Endodermal cell (in vitro differentiated cells): ENCODE data around the gene TMUB1. TPM values are rescaled to one million over a fixed set of nuclear protein-coding genes. Genes with fewer than 3 reads are reported as not detected.

Experiments
- DNase-seq: peaks from one replicate; pipeline ENCODE4 v3.0.0-alpha.2; 2017
- H3K27ac ChIP-seq: 2 replicates; pipeline ENCODE4 v1.5.1; 2013; ENCODE audit warnings: mild to moderate bottlenecking, low read depth, low read length, moderate library complexity
- H3K27me3 ChIP-seq: 2 replicates; pipeline ENCODE4 v1.6.1; 2013; ENCODE audit warnings: mild to moderate bottlenecking, low read length, moderate library complexity; ENCODE audit not compliant: insufficient read depth, control insufficient read depth, poor library complexity, severe bottlenecking
- H3K36me3 ChIP-seq: 2 replicates; pipeline ENCODE4 v1.7.0; 2013; ENCODE audit warnings: mild to moderate bottlenecking, low read length, moderate library complexity; ENCODE audit not compliant: control insufficient read depth, insufficient read depth
- H3K4me1 ChIP-seq: one replicate; pipeline ENCODE4 v1.7.0; 2013; ENCODE audit warnings: low read length; ENCODE audit not compliant: control insufficient read depth, insufficient read depth
- H3K4me3 ChIP-seq: 2 replicates; pipeline ENCODE4 v1.5.1; 2013; ENCODE audit warnings: mild to moderate bottlenecking, low read length, moderate library complexity
- H3K9ac ChIP-seq: 2 replicates; pipeline ENCODE4 v1.6.1; 2013; ENCODE audit warnings: mild to moderate bottlenecking, low read length, moderate library complexity; ENCODE audit not compliant: poor library complexity, severe bottlenecking; ENCODE audit errors: extremely low read depth
- H3K9me3 ChIP-seq: 2 replicates; pipeline ENCODE4 v1.6.1; 2013; ENCODE audit warnings: mild to moderate bottlenecking, low read length, moderate library complexity; ENCODE audit not compliant: control insufficient read depth
- H3K27ac Mint-ChIP-seq: 2 replicates; pipeline ENCODE4 v1.8.0; 2020; ENCODE audit warnings: mixed read lengths
- H3K27me3 Mint-ChIP-seq: 2 replicates; pipeline ENCODE4 v1.8.0; 2021; ENCODE audit warnings: mild to moderate bottlenecking, mixed read lengths; ENCODE audit not compliant: insufficient read depth
- H3K36me3 Mint-ChIP-seq: 2 replicates; pipeline ENCODE4 v1.8.0; 2020; ENCODE audit warnings: low read depth, mixed read lengths
- H3K4me1 Mint-ChIP-seq: 2 replicates; pipeline ENCODE4 v1.8.0; 2020; ENCODE audit warnings: mixed read lengths
- H3K4me3 Mint-ChIP-seq: 2 replicates; pipeline ENCODE4 v1.8.0; 2020; ENCODE audit warnings: mild to moderate bottlenecking, moderate library complexity, mixed read lengths
- H3K9me3 Mint-ChIP-seq: 2 replicates; pipeline ENCODE4 v1.8.0; 2020; ENCODE audit warnings: mild to moderate bottlenecking, mixed read lengths
- WGBS, 2 experiments: methylation state at CpG; one replicate each; pipeline versions ENCODE4 v1.1.5 to v1.1.7; 2013; ENCODE audit warnings: missing lambda C conversion rate in 2 of 2, mixed read lengths in 1 of 2; ENCODE audit not compliant: insufficient coverage in 1 of 2, insufficient read length in 1 of 2; 5-methylcytosine and 5-hydroxymethylcytosine counted together
- total RNA-seq, 2 donors: library from RNA; stranded (reverse); fragmentation: NEBNext Ultra II Directional in 1 of 2; extraction: Animal tissue kit (Norgen Biotek cat#: 25700) in 1 of 2; gene quantifications; 2 replicates in 1 of 2; 3 replicates in 1 of 2; pipeline ENCODE4 v1.2.1, GENCODE V29; 2021
- TF ChIP-seq, protein P1 (sequence below): fragments of 200-600 bp; sonication (generic); conservative IDR thresholded peaks from 2 replicates; pipeline ENCODE4 v1.5.0; 2021; ENCODE audit warnings: antibody characterized with exemption, mild to moderate bottlenecking

Gene TMUB1
- total RNA-seq, 2 donors from 2014 or later = 48.1 to 52.6 TPM

DNA sequence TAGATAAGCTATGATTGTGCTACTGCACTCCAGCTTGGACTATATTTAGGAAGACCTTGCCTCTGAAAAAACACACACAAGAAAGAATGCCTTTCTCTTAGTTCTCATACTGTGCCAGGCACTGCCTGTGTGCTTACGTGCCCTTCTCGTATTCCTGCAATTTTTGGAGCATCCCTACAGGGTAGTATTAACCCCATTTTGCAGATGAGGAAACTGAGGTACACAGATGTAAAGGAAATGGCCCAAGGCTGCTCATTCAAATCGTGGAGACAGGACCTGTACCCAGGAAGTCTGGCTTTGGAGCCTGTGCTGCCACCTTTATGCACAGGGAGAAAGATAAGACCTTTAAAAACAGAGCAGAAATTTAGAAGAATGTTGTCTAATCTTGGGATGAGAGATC, 19.7 kb upstream of the TMUB1 start:
- Histone ChIP-seq H3K27ac (no peak overlapping the region), H3K27me3 (no peaks in the 10 kb centered on the region), H3K4me3 (no peak overlapping the region), H3K36me3 (peaks cover 32% of the 10 kb centered on the region), H3K4me1 (no peaks in the 10 kb centered on the region), H3K9ac (no peak overlapping the region), H3K9me3 (no peaks in the 10 kb centered on the region)
- no peak for DNase-seq
- H3K4me1 Mint-ChIP-seq = peaks cover 12% of the 10 kb centered on the region
- no peaks in the 10 kb centered on the region for H3K9me3 Mint-ChIP-seq
- TF ChIP-seq, protein P1, sequence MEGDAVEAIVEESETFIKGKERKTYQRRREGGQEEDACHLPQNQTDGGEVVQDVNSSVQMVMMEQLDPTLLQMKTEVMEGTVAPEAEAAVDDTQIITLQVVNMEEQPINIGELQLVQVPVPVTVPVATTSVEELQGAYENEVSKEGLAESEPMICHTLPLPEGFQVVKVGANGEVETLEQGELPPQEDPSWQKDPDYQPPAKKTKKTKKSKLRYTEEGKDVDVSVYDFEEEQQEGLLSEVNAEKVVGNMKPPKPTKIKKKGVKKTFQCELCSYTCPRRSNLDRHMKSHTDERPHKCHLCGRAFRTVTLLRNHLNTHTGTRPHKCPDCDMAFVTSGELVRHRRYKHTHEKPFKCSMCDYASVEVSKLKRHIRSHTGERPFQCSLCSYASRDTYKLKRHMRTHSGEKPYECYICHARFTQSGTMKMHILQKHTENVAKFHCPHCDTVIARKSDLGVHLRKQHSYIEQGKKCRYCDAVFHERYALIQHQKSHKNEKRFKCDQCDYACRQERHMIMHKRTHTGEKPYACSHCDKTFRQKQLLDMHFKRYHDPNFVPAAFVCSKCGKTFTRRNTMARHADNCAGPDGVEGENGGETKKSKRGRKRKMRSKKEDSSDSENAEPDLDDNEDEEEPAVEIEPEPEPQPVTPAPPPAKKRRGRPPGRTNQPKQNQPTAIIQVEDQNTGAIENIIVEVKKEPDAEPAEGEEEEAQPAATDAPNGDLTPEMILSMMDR = no peak
- H3K27ac Mint-ChIP-seq = no peak overlapping the region
- H3K36me3 Mint-ChIP-seq = peaks cover 6% of the 10 kb centered on the region
- 89 to 95% methylated on average over 3 of the region's 3 CpGs for WGBS, 2 experiments
- H3K4me3 Mint-ChIP-seq = no peak overlapping the region
- no peaks in the 10 kb centered on the region for H3K27me3 Mint-ChIP-seq

DNA sequence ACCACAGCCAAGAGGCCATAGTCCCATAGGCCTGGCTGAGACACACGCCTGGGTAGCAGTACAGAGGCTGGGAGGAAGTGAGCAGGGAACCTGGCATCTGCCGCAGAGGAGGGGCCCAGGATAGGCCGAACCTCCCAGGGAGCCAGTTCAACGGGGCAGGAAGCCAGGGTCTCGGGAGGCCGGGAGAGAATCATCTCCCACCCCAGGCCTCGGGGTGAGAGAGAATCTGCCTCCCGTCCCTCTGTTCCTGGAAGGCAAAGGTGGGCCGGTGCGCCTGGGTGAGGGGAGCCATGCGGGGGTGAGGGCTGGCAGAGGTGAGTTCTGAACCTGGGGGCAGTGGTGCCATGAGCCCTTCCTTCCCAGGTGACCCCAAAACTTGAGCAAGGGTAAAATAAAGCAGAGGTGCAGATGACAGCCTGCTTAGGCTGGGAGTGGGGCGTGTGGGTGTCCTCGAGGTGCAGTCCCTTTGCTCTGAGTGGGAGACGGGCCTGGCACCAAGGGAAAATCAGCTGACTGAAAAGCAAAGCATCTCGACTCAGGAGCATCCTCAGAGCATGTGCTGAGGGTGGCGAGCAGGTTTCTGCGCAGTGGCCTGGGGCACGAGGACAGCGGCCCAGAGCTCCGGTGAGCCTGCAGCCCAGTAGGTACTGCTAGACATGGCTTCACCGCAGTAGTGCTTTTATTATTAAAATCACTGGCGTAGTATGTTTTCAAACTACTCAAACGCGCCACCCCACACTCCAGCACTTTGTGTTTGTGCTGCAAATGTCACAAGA, 18.5 kb upstream of the TMUB1 start:
- Histone ChIP-seq H3K27me3 (no peaks in the 10 kb centered on the region), H3K36me3 (peaks cover 32% of the 10 kb centered on the region), H3K9me3 (no peaks in the 10 kb centered on the region), H3K4me1 (no peaks in the 10 kb centered on the region), H3K9ac (no peak overlapping the region), H3K27ac (no peak overlapping the region), H3K4me3 (no peak overlapping the region)
- no peak for DNase-seq
- Mint-ChIP-seq H3K9me3 (no peaks in the 10 kb centered on the region), H3K27ac (no peak overlapping the region), H3K4me3 (no peak overlapping the region), H3K27me3 (no peaks in the 10 kb centered on the region), H3K4me1 (peaks cover 12% of the 10 kb centered on the region), H3K36me3 (peaks cover 12% of the 10 kb centered on the region)
- TF ChIP-seq, protein P1 = no peak
- 85 to 94% methylated on average over 18 to 24 of the region's 24 CpGs for WGBS, 2 experiments

DNA sequence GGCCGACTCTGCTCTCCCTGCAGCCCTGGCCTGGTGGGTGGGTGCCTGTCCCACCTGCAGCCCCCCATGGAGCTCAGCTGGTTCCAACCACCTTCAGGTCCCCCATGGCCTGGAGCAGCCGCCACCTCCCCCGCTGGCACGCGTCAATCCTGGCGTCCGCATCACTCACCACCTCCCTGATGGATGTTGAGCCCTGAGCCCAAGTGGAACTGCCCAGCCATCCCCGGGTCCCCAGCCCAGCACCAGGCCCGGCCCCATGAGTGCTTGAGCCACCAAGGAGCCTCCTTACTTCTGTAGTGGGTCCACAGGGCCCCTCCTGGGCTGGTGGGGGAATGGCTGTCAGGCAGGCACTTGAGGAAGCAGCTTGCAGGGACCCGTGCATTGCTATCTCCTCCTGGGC, 17.6 kb upstream of the TMUB1 start:
- Mint-ChIP-seq H3K4me1 (peaks cover 12% of the 10 kb centered on the region), H3K27ac (no peak overlapping the region), H3K36me3 (peaks cover 14% of the 10 kb centered on the region), H3K27me3 (no peaks in the 10 kb centered on the region), H3K4me3 (no peak overlapping the region), H3K9me3 (no peaks in the 10 kb centered on the region)
- WGBS, 2 experiments = 93 to 100% methylated on average over 2 to 10 of the region's 10 CpGs
- H3K36me3 ChIP-seq = peaks cover 32% of the 10 kb centered on the region
- no peak overlapping the region for H3K9ac ChIP-seq
- DNase-seq = no peak
- H3K4me3 ChIP-seq = no peak overlapping the region
- TF ChIP-seq, protein P1 = no peak
- no peaks in the 10 kb centered on the region for H3K27me3 ChIP-seq
- no peaks in the 10 kb centered on the region for H3K9me3 ChIP-seq
- H3K27ac ChIP-seq = no peak overlapping the region
- H3K4me1 ChIP-seq = no peaks in the 10 kb centered on the region
